Measurements from ENCODE around the gene CHD5. TPM values are rescaled to one million over a fixed set of nuclear protein-coding genes. Genes with fewer than 3 reads are reported as not detected.

CHD5 gene
- total and polyA plus RNA-seq, 2 of the 4 experiments (the other 2 are of a cell fraction) = under 0.01 to 0.09 TPM

DNA sequence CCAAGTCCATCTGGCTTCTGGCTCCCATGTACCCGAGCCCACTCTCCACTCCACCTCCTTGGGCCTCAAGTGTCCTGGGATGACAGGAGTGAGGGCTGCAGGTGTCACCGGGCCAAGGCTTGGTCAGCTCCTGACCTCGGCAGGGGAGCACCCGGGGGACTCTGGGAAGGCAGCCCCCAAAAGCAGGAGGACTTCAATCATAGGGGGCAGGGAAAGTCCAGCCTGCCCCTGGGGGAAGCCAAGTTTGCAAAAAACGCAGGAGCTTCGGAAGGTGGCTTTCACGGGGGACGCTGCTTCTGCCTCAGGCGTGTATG, 77.6 kb downstream of the CHD5 start:
- DNase-seq = no peak
- H3K27ac ChIP-seq (ENCODE audit: insufficient read depth, low read length) = no peak overlapping the region
- no peak overlapping the region for H4K5ac ChIP-seq (ENCODE audit: low read depth, low read length)
- no TSS peak for BruUV-seq (replicated peaks)
- no peak for ATAC-seq (ENCODE audit: low read depth)
- no peaks in the 10 kb centered on the region for H3K79me1 ChIP-seq (ENCODE audit: low read depth in 1 of 2, low read length in 2 of 2)
- dilution Hi-C loops (cut with HindIII; ENCODE audit: low sequenced_read_pairs, unreplicated experiment) = no loop called here
- no peak overlapping the region for H3K9ac ChIP-seq (ENCODE audit: low read depth, low read length)
- no peak overlapping the region for H2BK20ac ChIP-seq (ENCODE audit: low read depth, low read length)
- no peak overlapping the region for H3K4me2 ChIP-seq (ENCODE audit: low read depth, low read length)
- H4K91ac ChIP-seq (ENCODE audit: insufficient read depth, low read depth, low read length) = no peak overlapping the region
- ChIA-PET CTCF (no interaction called here), POLR2A (ENCODE audit: unreplicated experiment) (no interaction called here)
- H4K8ac ChIP-seq (ENCODE audit: low read depth in 2 of 2, low read length in 2 of 2) = no peak overlapping the region
- no peak overlapping the region for H3K23ac ChIP-seq (ENCODE audit: low read depth, low read length)
- H2BK5ac ChIP-seq (ENCODE audit: low read depth, low read length, poor library complexity, severe bottlenecking) = no peak overlapping the region
- no peak for TF ChIP-seq CHD1 (IDR thresholded peaks at IDR 0.05; ENCODE audit: low read depth, low read length)
- TF ChIP-seq ELK1 (IDR thresholded peaks at IDR 0.05; ENCODE audit: borderline replicate concordance, low read depth, low read length) = no peak
- no peaks in the 10 kb centered on the region for H3K9me1 ChIP-seq (ENCODE audit: insufficient read depth, low read length)
- H2BK15ac ChIP-seq (ENCODE audit: low read depth, low read length) = no peak overlapping the region
- H3K4me3 ChIP-seq (ENCODE audit: insufficient read depth, low read depth, low read length) = no peak overlapping the region
- H3K4me1 ChIP-seq (ENCODE audit: control insufficient read depth, insufficient read depth, low read length) = no peaks in the 10 kb centered on the region; the same call in 1 of the 2 replicates
- H3K56ac ChIP-seq (ENCODE audit: extremely low read depth, insufficient read depth, low read length) = no peak overlapping the region
- 58% methylated on average over 8 of the region's 9 CpGs; no CpG with 5 or more reads in 1 of the 2 experiments for WGBS, 2 experiments (ENCODE audit: extremely low coverage in 2 of 2, insufficient read length in 1 of 2)
- no peaks in the 10 kb centered on the region for H3K9me3 ChIP-seq (ENCODE audit: control insufficient read depth, insufficient read depth, low read length)
- H2AK5ac ChIP-seq (ENCODE audit: low read depth, low read length) = no peak overlapping the region
- no peak overlapping the region for H2BK120ac ChIP-seq (ENCODE audit: low read depth, low read length)
- no peak overlapping the region for H3K14ac ChIP-seq (replicated peaks; ENCODE audit: low read depth, low read length)
- H3K27me3 ChIP-seq (ENCODE audit: control insufficient read depth, insufficient read depth, low read length) = peaks cover 31% of the 10 kb centered on the region; the same call in 1 of the 2 replicates
- in situ Hi-C loops (cut with MboI; ENCODE audit: low sequenced_read_pairs) = no loop called here
- H2AFZ ChIP-seq (replicated peaks; ENCODE audit: low read length, poor library complexity) = no peak overlapping the region
- no peaks in the 10 kb centered on the region for H4K20me1 ChIP-seq (ENCODE audit: insufficient read depth, low read length)
- H2AK9ac ChIP-seq (replicated peaks; ENCODE audit: low read depth, low read length, poor library complexity) = no peak overlapping the region
- no peaks in the 10 kb centered on the region for H3K36me3 ChIP-seq (ENCODE audit: control insufficient read depth, insufficient read depth, low read length)
- H3K18ac ChIP-seq (ENCODE audit: low read depth, low read length) = no peak overlapping the region
- H3K4ac ChIP-seq (ENCODE audit: low read depth, low read length) = no peak overlapping the region
- intact Hi-C loops (cut with micrococcal nuclease) = loop anchor here (2.0 kb wide), 1 partner anchor 84 kb away; no protein-coding TSS in a partner anchor

All from IMR-90 (cell line).